Type B pancreatic cell (in vitro differentiated cells): ENCODE results near the gene XXYLT1. TPM values are rescaled to one million over a fixed set of nuclear protein-coding genes. Genes with fewer than 3 reads are reported as not detected.

Experiments
- DNase-seq: peaks from one replicate; pipeline ENCODE4 v3.0.0; 2021; ENCODE audit warnings: mixed read lengths; ENCODE audit not compliant: unreplicated experiment; ENCODE audit errors: extremely low spot score
- H3K27ac Mint-ChIP-seq: 2 replicates; pipeline ENCODE4 v1.8.0; 2021; ENCODE audit warnings: mild to moderate bottlenecking, mixed read lengths
- H3K27me3 Mint-ChIP-seq: 2 replicates; pipeline ENCODE4 v1.8.0; 2021; ENCODE audit warnings: mixed read lengths
- H3K36me3 Mint-ChIP-seq: 2 replicates; pipeline ENCODE4 v1.8.0; 2021; ENCODE audit warnings: mixed read lengths
- H3K4me1 Mint-ChIP-seq: one replicate; pipeline ENCODE4 v1.8.0; 2021; ENCODE audit warnings: mixed read lengths; ENCODE audit not compliant: unreplicated experiment
- H3K4me3 Mint-ChIP-seq: 2 replicates; pipeline ENCODE4 v1.8.0; 2021; ENCODE audit warnings: mild to moderate bottlenecking, mixed read lengths
- H3K9me3 Mint-ChIP-seq: 2 replicates; pipeline ENCODE4 v1.8.0; 2021; ENCODE audit warnings: mixed read lengths
- CTCF ChIP-seq: fragments of 200-600 bp; sonication (generic); conservative IDR thresholded peaks from 2 replicates; pipeline ENCODE4 v1.5.0; 2021; ENCODE audit warnings: antibody characterized with exemption, mild to moderate bottlenecking
- total RNA-seq: library from RNA; stranded (reverse); gene quantifications from 2 replicates; pipeline ENCODE4 v1.2.1, GENCODE V29; 2021; ENCODE audit warnings: low replicate concordance

Gene XXYLT1
- total RNA-seq, 1 donor from 2014 or later, result 27.0 TPM

GRCh38 chr3:195059471-195060216 is 211.3 kb downstream of the XXYLT1 start:
- Mint-ChIP-seq H3K27me3 (peaks cover 2% of the 10 kb centered on the region), H3K27ac (no peak overlapping the region), H3K9me3 (peaks cover 5% of the 10 kb centered on the region), H3K36me3 (no peaks in the 10 kb centered on the region), H3K4me1 (peaks cover 14% of the 10 kb centered on the region), H3K4me3 (no peak overlapping the region)
- no peak for TF ChIP-seq CTCF
- no peak for DNase-seq

- no peak for TF ChIP-seq CTCF
- Mint-ChIP-seq H3K27ac (no peak overlapping the region), H3K36me3 (no peaks in the 10 kb centered on the region), H3K9me3 (peaks cover 6% of the 10 kb centered on the region), H3K4me3 (no peak overlapping the region), H3K4me1 (peaks cover 14% of the 10 kb centered on the region), H3K27me3 (peaks cover 2% of the 10 kb centered on the region)
- no peak for DNase-seq
Measured at GRCh38 chr3:195059006-195059350, 212.0 kb downstream of the XXYLT1 start.

GRCh38 chr3:195058336-195059005 is 212.5 kb downstream of the XXYLT1 start:
- Mint-ChIP-seq H3K36me3 (no peaks in the 10 kb centered on the region), H3K4me1 (peaks cover 14% of the 10 kb centered on the region), H3K27ac (no peak overlapping the region), H3K4me3 (no peak overlapping the region), H3K9me3 (peaks cover 6% of the 10 kb centered on the region), H3K27me3 (peaks cover 2% of the 10 kb centered on the region)
- no peak for TF ChIP-seq CTCF
- DNase-seq, result no peak

GRCh38 chr3:195057716-195058115 is 213.2 kb downstream of the XXYLT1 start:
- Mint-ChIP-seq H3K36me3 (no peaks in the 10 kb centered on the region), H3K4me1 (peaks cover 12% of the 10 kb centered on the region), H3K27ac (no peak overlapping the region), H3K27me3 (peaks cover 2% of the 10 kb centered on the region), H3K9me3 (peaks cover 6% of the 10 kb centered on the region), H3K4me3 (no peak overlapping the region)
- DNase-seq, result no peak
- TF ChIP-seq CTCF, result no peak

- peaks cover 2% of the 10 kb centered on the region for H3K27me3 Mint-ChIP-seq
- no peaks in the 10 kb centered on the region for H3K36me3 Mint-ChIP-seq
- no peak overlapping the region for H3K27ac Mint-ChIP-seq
- TF ChIP-seq CTCF, result no peak
- H3K4me3 Mint-ChIP-seq, result no peak overlapping the region
- peaks cover 6% of the 10 kb centered on the region for H3K4me1 Mint-ChIP-seq
- no peak for DNase-seq
- H3K9me3 Mint-ChIP-seq, result peaks cover 6% of the 10 kb centered on the region
Measured at GRCh38 chr3:195056506-195056905, 214.5 kb downstream of the XXYLT1 start.
